HEK293 (cell line): ENCODE measurements around the gene NOA1.

Source experiments
- CTCF ChIA-PET: fragments of 350-600 bp; formaldehyde crosslinking; extraction: SDS; loops from one replicate; lab custom pipeline; 2021; ENCODE audit warnings: antibody characterized with exemption; lab: Yijun Ruan, JAX
- POLR2A ChIA-PET: fragments of 300-600 bp; formaldehyde crosslinking; extraction: SDS; loops from one replicate; lab custom pipeline; 2020; ENCODE audit warnings: antibody characterized with exemption, inconsistent platforms; lab: Yijun Ruan, JAX
- H3K27ac ChIP-seq: fragments of 200-500 bp; sonication (Bioruptor generic); 2 replicates; pipeline ENCODE4 v1.5.1; 2014; ENCODE audit warnings: low read depth, low read length, control low read depth, inconsistent platforms; ENCODE audit errors: extremely low read depth
- H3K36me3 ChIP-seq, 2 experiments: fragments of 200-500 bp in 1 of 2; sonication (Bioruptor generic) in 1 of 2; 1 replicate in 1 of 2; 2 replicates in 1 of 2; pipeline ENCODE4 v1.5.1; 2014 to 2017; ENCODE audit warnings: inconsistent platforms in 2 of 2, low read length in 2 of 2; ENCODE audit not compliant: control insufficient read depth in 2 of 2, insufficient read depth in 1 of 2
- H3K4me1 ChIP-seq: fragments of 200-500 bp; sonication (Bioruptor generic); 2 replicates; pipeline ENCODE4 v1.5.1; 2014; ENCODE audit warnings: mild to moderate bottlenecking, low read length, inconsistent platforms; ENCODE audit not compliant: control insufficient read depth, insufficient read depth
- H3K4me3 ChIP-seq: 2 replicates; pipeline ENCODE4 v1.5.1; 2011; ENCODE audit warnings: low read depth, mild to moderate bottlenecking, control low read depth, low read length, moderate library complexity
- H3K9me3 ChIP-seq: fragments of 200-500 bp; sonication (Bioruptor generic); 2 replicates; pipeline ENCODE4 v1.5.1; 2014; ENCODE audit warnings: low read depth, low read length, inconsistent platforms; ENCODE audit not compliant: control insufficient read depth, insufficient read depth
- GLIS2 ChIP-seq: fragments of 450-650 bp; formaldehyde crosslinking; IDR thresholded peaks from 2 replicates; pipeline ENCODE4 v1.5.1; 2016; ENCODE audit warnings: missing biosample characterization, missing genetic modification characterization
- KLF1 ChIP-seq: fragments of 450-650 bp; formaldehyde crosslinking; IDR thresholded peaks from 2 replicates; pipeline ENCODE4 v1.5.1; 2016; ENCODE audit warnings: missing biosample characterization, missing genetic modification characterization
- OSR2 ChIP-seq: fragments of 450-650 bp; formaldehyde crosslinking; IDR thresholded peaks from 2 replicates; pipeline ENCODE4 v1.5.1; 2016; ENCODE audit warnings: missing biosample characterization, missing genetic modification characterization
- PRDM2 ChIP-seq: fragments of 450-650 bp; formaldehyde crosslinking; IDR thresholded peaks from 2 replicates; pipeline ENCODE4 v1.5.1; 2016; ENCODE audit warnings: missing biosample characterization, missing genetic modification characterization, borderline replicate concordance
- YY1 ChIP-seq: fragments of 450-650 bp; formaldehyde crosslinking; IDR thresholded peaks from 2 replicates; pipeline ENCODE4 v1.5.1; 2018; ENCODE audit warnings: missing biosample characterization, missing genetic modification characterization
- ZFP41 ChIP-seq: fragments of 450-650 bp; formaldehyde crosslinking; IDR thresholded peaks from 2 replicates; pipeline ENCODE4 v1.5.1; 2016; ENCODE audit warnings: missing biosample characterization, missing genetic modification characterization, borderline replicate concordance
- ZNF10 ChIP-seq: fragments of 450-650 bp; formaldehyde crosslinking; IDR thresholded peaks from 2 replicates; pipeline ENCODE4 v1.5.1; 2017; ENCODE audit warnings: missing biosample characterization, missing genetic modification characterization
- ZNF335 ChIP-seq: fragments of 450-650 bp; formaldehyde crosslinking; conservative IDR thresholded peaks from 2 replicates; pipeline ENCODE4 v1.5.1; 2016; ENCODE audit warnings: missing biosample characterization, missing genetic modification characterization
- ZNF416 ChIP-seq: fragments of 450-650 bp; formaldehyde crosslinking; IDR thresholded peaks from 2 replicates; pipeline ENCODE4 v1.5.1; 2016; ENCODE audit warnings: missing biosample characterization, missing genetic modification characterization
- ZNF560 ChIP-seq: fragments of 450-650 bp; formaldehyde crosslinking; IDR thresholded peaks from 2 replicates; pipeline ENCODE4 v1.5.1; 2017; ENCODE audit warnings: missing biosample characterization, missing genetic modification characterization, borderline replicate concordance
- ZNF776 ChIP-seq: fragments of 450-650 bp; formaldehyde crosslinking; IDR thresholded peaks from 2 replicates; pipeline ENCODE4 v1.5.0; 2017; ENCODE audit warnings: missing biosample characterization, missing genetic modification characterization, borderline replicate concordance
- ZSCAN16 ChIP-seq: fragments of 450-650 bp; formaldehyde crosslinking; IDR thresholded peaks from 2 replicates; pipeline ENCODE4 v1.5.1; 2016; ENCODE audit warnings: missing biosample characterization, missing genetic modification characterization
- ZXDB ChIP-seq: fragments of 450-650 bp; formaldehyde crosslinking; IDR thresholded peaks from 2 replicates; pipeline ENCODE4 v1.5.1; 2016; ENCODE audit warnings: missing biosample characterization, missing genetic modification characterization
- TF ChIP-seq, protein P1 (sequence below): fragments of 450-650 bp; formaldehyde crosslinking; IDR thresholded peaks from 2 replicates; pipeline ENCODE4 v1.5.1; 2016; ENCODE audit warnings: missing biosample characterization, missing genetic modification characterization
- TF ChIP-seq, protein P2 (sequence below): fragments of 450-650 bp; formaldehyde crosslinking; IDR thresholded peaks from 2 replicates; pipeline ENCODE4 v1.5.1; 2016; ENCODE audit warnings: missing biosample characterization, missing genetic modification characterization
- TF ChIP-seq, protein P3 (sequence below): fragments of 450-650 bp; formaldehyde crosslinking; IDR thresholded peaks from 2 replicates; pipeline ENCODE4 v1.5.1; 2016; ENCODE audit warnings: missing biosample characterization, missing genetic modification characterization

NOA1 gene

GRCh38 chr4:56976837-56977320 lies 527 bp downstream of the NOA1 start (continued):
- TF ChIP-seq ZNF560 (tag by site-specific recombination), result no peak
- TF ChIP-seq, all 188 proteins: peak for 15

DNA sequence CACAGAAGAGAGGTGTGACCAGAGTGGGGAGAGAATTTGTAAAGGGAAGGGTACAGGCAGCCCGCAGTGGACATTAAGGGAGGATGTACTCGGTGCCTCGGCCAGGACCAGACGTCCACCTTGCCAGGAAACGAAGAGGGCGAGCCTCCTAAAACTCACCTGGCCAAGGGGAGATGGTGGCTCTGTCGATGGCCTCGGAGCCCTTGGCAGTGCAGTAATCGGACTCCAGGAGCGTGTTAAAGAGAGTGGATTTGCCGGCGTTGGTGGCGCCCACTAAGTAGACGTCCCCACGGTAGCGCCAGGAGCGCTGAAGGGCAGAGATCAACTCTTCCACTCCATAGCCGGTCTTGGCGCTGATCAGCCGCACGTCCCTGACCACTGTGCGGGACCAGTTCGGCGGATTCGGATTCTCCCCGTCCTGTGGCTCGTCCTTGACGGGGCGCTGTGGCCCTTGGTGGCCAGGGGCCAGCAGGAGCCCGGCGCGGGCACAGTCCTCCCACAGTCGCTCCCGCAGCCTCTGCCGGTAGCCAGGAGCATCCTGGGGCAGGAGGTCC lies 1.0 kb downstream of the NOA1 start:
- CTCF ChIA-PET, result interaction anchor here (2.1 kb wide), 1 partner anchor 68 kb away, joined by 4 read pairs; no protein-coding TSS in a partner anchor
- POLR2A ChIA-PET, result interaction anchor here (0.8 to 3.4 kb wide), 6 partner anchors 12 to 157 kb away, joined by 3 to 15 read pairs (median 6); partner anchors contain the start of genes IGFBP7 and REST

GRCh38 chr4:56973336-56973735 lies 4.1 kb downstream of the NOA1 start:
- H3K9me3 ChIP-seq, result no peaks in the 10 kb centered on the region
- H3K4me1 ChIP-seq, result no peaks in the 10 kb centered on the region
- TF ChIP-seq ZNF776 (no peak), KLF1 (tag by site-specific recombination) (no peak), YY1 (tag by site-specific recombination) (no peak), ZSCAN16 (tag by site-specific recombination) (no peak), ZFP41 (tag by site-specific recombination) (no peak), PRDM2 (tag by site-specific recombination) (no peak), ZNF416 (no peak)
- TF ChIP-seq, protein P1, sequence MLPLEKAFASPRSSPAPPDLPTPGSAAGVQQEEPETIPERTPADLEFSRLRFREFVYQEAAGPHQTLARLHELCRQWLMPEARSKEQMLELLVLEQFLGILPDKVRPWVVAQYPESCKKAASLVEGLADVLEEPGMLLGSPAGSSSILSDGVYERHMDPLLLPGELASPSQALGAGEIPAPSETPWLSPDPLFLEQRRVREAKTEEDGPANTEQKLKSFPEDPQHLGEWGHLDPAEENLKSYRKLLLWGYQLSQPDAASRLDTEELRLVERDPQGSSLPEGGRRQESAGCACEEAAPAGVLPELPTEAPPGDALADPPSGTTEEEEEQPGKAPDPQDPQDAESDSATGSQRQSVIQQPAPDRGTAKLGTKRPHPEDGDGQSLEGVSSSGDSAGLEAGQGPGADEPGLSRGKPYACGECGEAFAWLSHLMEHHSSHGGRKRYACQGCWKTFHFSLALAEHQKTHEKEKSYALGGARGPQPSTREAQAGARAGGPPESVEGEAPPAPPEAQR (tag by site-specific recombination), result no peak
- H3K27ac ChIP-seq, result no peak overlapping the region
- H3K4me3 ChIP-seq, result no peak overlapping the region
- H3K36me3 ChIP-seq, result peaks cover 10 to 58% of the 10 kb centered on the region in 2 experiments
- POLR2A ChIA-PET, result no interaction called here
- CTCF ChIA-PET, result interaction anchor here (0.9 kb wide), 1 partner anchor 12 kb away, joined by 6 read pairs; no protein-coding TSS in a partner anchor

More for the DNA sequence above, 1.0 kb downstream of the NOA1 start:
- Histone ChIP-seq H3K4me3 (peak overlapping the region; percentile 82), H3K36me3 (peaks cover 7 to 36% of the 10 kb centered on the region in 2 experiments), H3K27ac (no peak overlapping the region; the same call in 1 of the 2 replicates)
- 0 out of 2 replicates have a peak, but pooled peaks have one; percentile 10 for TF ChIP-seq ZNF335 (tag by site-specific recombination)
- TF ChIP-seq GLIS2 (tag by site-specific recombination), result 0 out of 2 replicates have a peak, but pooled peaks have one; percentile 30
- no peak for TF ChIP-seq ZNF10 (tag by site-specific recombination)
- TF ChIP-seq, protein P2, sequence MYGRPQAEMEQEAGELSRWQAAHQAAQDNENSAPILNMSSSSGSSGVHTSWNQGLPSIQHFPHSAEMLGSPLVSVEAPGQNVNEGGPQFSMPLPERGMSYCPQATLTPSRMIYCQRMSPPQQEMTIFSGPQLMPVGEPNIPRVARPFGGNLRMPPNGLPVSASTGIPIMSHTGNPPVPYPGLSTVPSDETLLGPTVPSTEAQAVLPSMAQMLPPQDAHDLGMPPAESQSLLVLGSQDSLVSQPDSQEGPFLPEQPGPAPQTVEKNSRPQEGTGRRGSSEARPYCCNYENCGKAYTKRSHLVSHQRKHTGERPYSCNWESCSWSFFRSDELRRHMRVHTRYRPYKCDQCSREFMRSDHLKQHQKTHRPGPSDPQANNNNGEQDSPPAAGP (tag by site-specific recombination), result no peak
- no peak for TF ChIP-seq ZXDB (tag by site-specific recombination)
- TF ChIP-seq OSR2 (tag by site-specific recombination), result peak; percentile 35; the same call in 1 of the 2 replicates
- TF ChIP-seq, protein P3, sequence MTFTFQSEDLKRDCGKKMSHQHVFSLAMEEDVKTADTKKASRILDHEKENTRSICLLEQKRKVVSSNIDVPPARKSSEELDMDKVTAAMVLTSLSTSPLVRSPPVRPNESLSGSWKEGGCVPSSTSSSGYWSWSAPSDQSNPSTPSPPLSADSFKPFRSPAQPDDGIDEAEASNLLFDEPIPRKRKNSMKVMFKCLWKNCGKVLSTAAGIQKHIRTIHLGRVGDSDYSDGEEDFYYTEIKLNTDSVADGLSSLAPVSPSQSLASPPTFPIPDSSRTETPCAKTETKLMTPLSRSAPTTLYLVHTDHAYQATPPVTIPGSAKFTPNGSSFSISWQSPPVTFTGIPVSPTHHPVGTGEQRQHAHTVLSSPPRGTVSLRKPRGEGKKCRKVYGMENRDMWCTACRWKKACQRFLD (tag by site-specific recombination), result no peak
- TF ChIP-seq, all 188 proteins: peak for 3
- H3K9me3 ChIP-seq, result no peaks in the 10 kb centered on the region
- no peaks in the 10 kb centered on the region for H3K4me1 ChIP-seq
